Kidney glomerular epithelial cell (primary cell): ENCODE data around the gene SLC30A10.
"Not testable (repeated sequence)": the region's sequence is repeated elsewhere in the genome, so short reads cannot be mapped to it uniquely, and the experiment has no call there.

ENCODE experiments used
- DNase-seq: peaks from one replicate; lab custom pipeline; 2025; lab: John Stamatoyannopoulos, UW

SLC30A10 gene

GRCh38 chr1:219927956-219928790 lies at the start of gene SLC30A10:
Gene SLC30A10 (minus strand): TSS chr1:219928557. CDS start chr1:219928440, 117 bp downstream.
- no peak for DNase-seq

DNA sequence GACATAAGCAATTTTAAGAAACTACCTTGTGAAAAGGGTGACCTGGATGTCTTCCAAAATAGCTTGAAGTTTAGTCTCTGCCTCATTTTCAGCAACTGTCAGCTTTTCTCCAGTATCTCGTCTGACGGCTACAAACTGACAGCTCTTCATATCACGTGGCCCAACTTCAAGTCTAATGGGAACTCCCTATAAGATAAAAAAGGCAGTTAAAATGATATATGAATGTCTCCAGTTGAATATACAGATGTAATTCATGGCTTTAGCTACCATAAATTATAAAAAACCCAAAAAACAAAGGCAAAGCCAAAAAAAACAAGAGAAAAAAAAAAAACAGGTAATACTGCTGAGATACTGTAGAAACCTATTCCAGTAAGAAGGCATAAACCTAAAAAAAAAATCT lies 44.9 kb upstream of the SLC30A10 start:
- no peak for DNase-seq

DNA sequence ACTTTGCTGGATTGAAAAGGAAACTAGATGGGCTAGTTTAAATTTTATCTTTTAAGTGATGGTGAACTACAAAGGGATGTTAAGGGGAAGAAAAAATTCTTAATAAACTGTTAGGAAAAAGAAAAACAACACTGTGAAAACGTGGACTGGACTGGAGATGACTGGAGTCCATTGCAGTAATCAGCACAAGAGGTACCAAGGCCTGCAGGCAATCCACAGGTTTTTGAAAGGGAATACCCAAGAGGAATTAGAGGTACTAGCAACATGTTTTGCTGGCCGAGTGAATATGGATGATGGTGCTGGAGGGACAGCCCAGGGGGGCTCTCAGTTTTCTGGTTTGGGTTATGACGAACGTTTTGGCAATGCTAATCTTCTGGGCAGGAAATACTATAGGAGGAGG lies 39.0 kb upstream of the SLC30A10 start:
- DNase-seq = no peak

GRCh38 chr1:219966071-219966349 lies 37.7 kb upstream of the SLC30A10 start:
- no peak for DNase-seq

- no peak for DNase-seq
Observed at GRCh38 chr1:219965285-219966070, 37.1 kb upstream of the SLC30A10 start.

DNA sequence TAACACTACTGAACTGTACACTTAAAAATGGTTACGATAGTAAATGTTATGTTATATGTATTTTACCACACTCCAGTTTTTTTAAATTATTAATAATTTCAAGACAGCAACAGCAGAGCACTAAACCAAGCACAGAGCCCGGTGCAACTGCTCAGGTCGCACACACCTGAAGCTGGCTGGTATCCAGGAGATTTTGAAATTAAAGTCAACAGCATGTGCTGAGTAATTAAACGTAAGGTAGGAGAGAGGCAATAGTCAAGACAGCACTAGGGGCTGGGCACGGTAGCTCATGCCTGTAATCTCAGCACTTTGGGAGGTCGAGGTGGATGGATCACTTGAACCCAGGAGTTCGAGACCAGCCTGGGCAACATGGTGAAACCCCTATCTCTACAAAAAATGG lies 35.1 kb upstream of the SLC30A10 start:
- no peak for DNase-seq

DNA sequence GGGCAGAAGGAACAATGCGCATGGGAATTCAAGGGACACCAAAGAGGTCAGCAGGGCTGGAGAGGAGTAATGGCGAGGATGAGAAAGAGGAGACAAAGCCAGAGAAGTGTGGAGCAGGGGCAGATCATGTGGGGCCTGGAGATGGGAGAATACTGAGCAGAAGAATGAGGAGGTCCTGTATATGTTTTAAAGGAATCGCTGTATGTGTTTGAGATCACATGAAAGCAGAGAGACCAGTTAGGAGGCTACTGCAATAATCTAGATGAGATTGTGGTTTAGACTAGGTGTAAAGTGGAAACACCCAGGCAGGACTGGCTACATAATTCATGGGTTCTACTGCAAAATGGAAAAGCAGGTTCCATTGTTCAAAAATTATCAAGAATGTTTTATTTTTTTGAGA lies 33.3 kb upstream of the SLC30A10 start:
- no peak for DNase-seq

DNA sequence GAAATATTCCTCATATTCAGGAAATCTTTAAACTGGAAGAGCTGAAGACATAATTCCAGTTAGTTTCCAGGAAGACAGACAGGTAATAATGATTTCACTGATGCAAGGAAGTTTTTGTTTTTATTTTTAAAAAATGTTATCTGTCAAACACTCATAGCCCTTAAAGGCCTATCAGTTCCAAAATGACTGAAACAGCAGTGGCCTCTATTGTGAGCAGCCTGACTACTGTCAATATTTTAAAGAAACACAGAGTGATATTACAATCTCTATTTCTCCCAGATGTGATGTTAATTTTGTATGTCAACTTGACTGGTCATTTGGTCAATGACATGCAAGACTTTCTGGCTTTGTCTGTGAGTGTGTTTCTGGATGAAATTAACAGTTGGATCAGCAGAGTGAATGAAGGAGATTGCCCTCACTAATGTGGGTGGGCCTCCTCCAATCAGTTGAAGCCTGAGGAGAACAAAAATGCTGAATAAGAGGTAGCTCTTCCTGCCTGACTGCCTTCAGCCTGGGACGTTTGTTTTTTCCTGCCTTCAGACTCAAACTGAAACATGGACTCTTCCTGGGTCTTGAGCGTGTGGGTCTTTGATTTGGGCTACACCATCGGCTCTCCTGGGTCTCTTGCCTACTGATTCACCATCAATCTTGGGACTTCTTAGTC lies 31.3 kb upstream of the SLC30A10 start:
- no peak for DNase-seq

GRCh38 chr1:219958875-219959417 lies 30.6 kb upstream of the SLC30A10 start:
- no peak for DNase-seq

GRCh38 chr1:219954736-219955421 lies 26.5 kb upstream of the SLC30A10 start:
- DNase-seq = no peak

DNA sequence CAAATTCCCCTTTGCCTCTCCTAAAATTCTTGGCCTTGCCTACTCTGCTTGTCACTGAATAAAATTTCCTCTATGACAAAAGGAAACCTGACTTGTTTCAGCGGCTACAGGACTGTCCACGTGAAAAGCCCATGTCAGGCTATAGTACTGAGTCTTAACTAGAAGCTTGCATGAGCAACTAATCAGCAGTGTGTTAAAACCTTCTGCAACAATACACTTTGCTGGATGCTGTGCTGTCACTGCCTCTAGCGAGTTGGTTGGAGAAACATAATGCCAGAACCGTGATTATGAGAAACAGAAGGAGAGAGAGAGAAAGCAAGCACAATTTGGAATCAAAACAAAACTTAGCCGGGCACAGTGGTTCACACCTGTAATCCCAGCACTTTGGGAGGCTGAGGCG lies 25.7 kb upstream of the SLC30A10 start:
- no peak for DNase-seq

DNA sequence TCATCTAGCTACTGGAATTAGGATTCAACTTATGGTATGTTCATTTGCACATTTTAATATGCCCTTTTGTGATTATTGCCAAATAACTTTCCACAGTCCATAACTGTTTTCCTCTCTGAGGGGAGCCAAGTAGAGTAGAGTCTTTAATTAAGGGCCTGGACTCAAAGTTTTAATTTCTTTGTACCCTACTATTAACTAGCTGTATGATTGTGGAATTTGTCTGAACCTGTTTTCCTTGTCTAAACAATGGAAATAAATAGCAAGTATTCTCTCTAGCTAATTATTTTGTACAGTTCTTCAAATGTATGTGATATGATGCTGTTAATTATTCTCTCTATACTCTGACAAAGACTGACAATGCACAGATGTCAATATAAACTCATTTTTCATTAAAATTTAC lies 24.0 kb upstream of the SLC30A10 start:
- DNase-seq = no peak

GRCh38 chr1:219949227-219949626 lies 20.9 kb upstream of the SLC30A10 start:
- DNase-seq = not testable (repeated sequence)

DNA sequence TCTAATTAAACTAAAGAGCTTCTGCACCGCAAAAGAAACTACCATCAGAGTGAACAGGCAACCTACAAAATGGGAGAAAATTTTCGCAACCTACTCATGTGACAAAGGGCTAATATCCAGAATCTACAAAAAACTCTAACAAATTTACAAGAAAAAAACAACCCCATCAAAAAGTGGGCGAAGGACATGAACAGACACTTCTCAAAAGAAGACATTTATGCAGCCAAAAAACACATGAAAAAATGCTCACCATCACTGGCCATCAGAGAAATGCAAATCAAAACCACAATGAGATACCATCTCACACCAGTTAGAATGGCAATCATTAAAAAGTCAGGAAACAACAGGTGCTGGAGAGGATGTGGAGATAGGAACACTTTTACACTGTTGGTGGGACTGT lies 20.4 kb upstream of the SLC30A10 start:
- DNase-seq = not testable (repeated sequence)

DNA sequence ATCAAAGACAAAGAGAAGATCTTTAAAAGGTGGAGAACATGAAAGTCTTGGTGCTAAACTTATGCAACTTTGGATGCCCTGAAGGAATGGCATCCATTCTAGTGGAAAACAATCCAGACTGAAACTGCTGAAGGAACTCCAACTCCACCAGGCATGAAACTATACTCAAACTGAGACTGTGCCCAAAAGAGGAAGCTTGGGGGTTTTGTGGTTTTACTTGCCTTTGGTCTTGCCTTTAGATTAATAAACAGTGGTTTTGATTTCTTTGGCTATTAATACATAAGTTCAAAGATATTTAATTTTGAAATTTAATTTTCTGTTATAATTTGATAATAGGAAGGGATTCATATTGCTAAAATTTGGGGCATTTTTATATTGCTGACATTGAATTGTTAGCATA lies 17.4 kb upstream of the SLC30A10 start:
- DNase-seq = no peak

DNA sequence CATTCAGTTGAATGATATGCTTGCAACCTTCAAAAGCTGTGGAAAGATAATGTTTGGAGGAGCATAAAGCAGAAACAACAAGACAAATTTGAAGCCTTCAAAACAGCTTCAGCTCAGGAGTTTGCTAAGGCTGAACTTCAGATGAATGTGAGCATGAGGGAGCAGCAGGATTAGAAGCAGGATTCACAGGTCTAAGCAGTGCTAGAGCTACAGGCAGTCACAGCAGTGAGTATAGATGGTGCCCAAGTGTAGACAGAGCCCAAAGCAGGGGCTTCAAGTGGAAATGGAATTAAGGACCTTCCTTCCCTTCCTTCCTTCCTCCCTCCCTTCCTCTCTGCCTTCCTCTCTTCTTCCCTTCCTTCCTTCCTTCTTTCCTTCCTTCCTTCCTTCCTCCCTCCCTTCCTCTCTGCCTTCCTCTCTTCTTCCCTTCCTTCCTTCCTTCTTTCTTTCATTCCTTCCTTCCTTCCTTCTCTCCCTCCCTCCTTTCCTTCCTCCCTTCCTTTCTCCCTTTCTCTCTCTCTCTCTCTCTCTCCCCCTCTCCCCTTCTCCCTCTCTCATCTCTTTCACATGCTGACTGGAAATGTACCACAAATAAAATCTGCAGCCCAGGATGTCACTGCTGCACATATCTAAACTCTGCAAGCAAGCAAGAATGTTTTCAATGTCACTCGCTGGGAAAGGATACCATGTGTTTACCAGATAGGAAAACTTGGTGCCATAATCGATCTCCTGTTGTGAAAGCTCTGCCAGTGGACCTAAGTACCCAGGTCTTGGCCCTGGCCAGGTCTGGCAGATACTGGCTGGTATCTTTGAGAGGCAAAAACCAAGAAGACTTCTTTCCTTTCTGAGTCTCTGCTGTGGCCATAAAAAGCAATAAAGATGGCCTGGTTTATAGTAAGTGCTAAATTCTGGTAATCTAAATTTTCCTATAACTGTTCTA lies 13.1 kb upstream of the SLC30A10 start:
- DNase-seq = no peak

DNA sequence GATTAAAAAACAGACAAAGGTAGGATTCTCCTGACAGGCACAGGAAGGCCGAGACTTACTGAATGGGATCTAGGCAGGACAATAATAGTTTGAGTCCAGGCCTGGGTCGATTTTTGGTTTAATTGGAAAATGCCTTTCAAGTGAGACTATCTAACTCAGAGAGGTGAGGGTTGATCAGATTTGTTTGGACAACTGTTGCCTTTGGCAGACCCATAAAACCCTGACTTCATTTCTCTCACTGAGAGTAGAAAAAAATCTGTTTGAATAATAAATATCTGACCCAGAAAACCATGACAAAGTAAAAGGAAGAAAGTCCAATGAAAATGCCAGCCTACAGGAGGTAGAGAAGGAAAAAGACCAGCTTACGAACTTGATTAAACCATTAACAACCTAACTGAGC lies 12.3 kb upstream of the SLC30A10 start:
- no peak for DNase-seq

DNA sequence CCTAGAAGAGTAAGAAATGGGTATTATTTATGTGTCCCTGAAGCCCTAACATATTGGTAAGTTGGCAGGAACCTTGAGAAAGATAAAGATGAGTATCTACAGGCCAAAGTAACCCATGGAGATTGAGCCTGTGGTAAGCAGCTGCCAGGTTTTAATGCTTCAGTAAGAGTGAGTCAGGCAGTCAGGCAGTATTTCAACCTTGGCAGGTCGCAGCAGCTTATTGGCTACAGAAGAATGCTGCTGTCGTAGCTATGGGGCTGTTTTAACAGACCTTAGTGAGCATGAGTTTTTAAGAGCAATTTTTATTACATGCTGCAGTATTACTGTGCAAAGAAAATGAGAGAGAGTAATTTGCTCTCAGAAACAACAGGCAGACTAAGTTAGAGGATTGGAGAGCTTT lies 10.3 kb upstream of the SLC30A10 start:
- DNase-seq = peak; percentile 86

- DNase-seq = not testable (repeated sequence)
Observed at GRCh38 chr1:219933763-219934162, 5.4 kb upstream of the SLC30A10 start.

- no peak for DNase-seq
Observed at GRCh38 chr1:219931033-219931432, 2.7 kb upstream of the SLC30A10 start.

DNA sequence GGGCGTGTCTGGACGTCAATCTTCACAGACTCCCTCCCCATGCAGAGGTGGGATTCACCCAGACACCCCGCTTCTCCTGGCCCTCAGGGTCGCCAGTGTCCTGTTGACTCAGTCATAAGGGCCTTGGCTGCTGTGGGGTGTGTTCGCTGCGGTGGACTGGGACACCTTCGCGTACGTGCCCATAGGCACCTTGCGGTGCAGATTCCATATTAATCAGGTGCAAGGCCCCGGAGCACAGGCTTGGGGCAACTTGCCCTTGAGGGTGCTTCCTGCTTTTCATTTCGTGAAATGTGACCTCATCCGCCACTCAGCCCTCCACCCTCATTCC lies 398 bp upstream of the SLC30A10 start:
- no peak for DNase-seq
